Gastrocnemius medialis (tissue), 4 donors: Measurements from ENCODE around the gene SLC6A18.

Experiments used
- POLR2A ChIP-seq, 2 donors: fragments of 450-650 bp; IDR thresholded peaks; one replicate each; pipeline ENCODE4 v1.6.1; 2017; ENCODE audit warnings: antibody characterized with exemption in 2 of 2, mild to moderate bottlenecking in 2 of 2, moderate library complexity in 2 of 2
- TF ChIP-seq, protein P1 (sequence below), 5 experiments: fragments of 450-650 bp in 3 of 5; fragments of 200-600 bp in 2 of 5; sonication (generic) in 2 of 5; IDR thresholded peaks in 4 of 5; conservative IDR thresholded peaks in 1 of 5; 1 replicate in 4 of 5; 2 replicates in 1 of 5; pipeline ENCODE4 v1.5.1; 2016 to 2019; ENCODE audit warnings: antibody characterized with exemption in 5 of 5, mild to moderate bottlenecking in 3 of 5, moderate library complexity in 3 of 5

DNA sequence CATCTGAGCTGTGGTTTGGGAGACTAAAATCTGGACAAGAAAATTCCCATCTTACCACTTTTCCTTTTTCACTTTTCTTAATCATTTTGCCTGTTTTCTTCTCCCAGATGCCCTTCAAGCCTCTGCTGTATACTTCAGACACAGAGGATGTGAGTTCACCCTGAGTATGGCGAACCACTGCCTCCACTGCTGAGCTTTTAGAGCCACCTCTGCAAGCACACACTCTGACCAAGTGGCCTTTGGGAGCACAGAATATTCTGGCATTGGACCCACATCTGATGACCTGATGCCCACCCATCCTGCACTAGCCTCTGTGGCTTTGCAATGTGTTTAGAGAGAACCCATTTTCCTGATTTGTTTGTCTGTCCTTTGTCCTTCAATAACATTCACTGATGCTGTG lies 37.2 kb downstream of the SLC6A18 start:
- TF ChIP-seq, protein P1, sequence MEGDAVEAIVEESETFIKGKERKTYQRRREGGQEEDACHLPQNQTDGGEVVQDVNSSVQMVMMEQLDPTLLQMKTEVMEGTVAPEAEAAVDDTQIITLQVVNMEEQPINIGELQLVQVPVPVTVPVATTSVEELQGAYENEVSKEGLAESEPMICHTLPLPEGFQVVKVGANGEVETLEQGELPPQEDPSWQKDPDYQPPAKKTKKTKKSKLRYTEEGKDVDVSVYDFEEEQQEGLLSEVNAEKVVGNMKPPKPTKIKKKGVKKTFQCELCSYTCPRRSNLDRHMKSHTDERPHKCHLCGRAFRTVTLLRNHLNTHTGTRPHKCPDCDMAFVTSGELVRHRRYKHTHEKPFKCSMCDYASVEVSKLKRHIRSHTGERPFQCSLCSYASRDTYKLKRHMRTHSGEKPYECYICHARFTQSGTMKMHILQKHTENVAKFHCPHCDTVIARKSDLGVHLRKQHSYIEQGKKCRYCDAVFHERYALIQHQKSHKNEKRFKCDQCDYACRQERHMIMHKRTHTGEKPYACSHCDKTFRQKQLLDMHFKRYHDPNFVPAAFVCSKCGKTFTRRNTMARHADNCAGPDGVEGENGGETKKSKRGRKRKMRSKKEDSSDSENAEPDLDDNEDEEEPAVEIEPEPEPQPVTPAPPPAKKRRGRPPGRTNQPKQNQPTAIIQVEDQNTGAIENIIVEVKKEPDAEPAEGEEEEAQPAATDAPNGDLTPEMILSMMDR (IDR thresholded peaks at IDR 0.05 in 4 of 5, conservative IDR thresholded peaks at IDR 0.05 in 1 of 5) = no peak
- no peak for TF ChIP-seq POLR2A (IDR thresholded peaks at IDR 0.05)
